HG03039 (cell line): ENCODE measurements around the gene GALNTL6.
"Not testable (repeated sequence)": the region's sequence is repeated elsewhere in the genome, so short reads cannot be mapped to it uniquely, and the experiment has no call there.

Experiments used
- ATAC-seq: cut with Tn5 transposase; IDR thresholded peaks from one replicate; pipeline ENCODE4 v1.9.1; 2021; ENCODE audit warnings: mild to moderate bottlenecking, moderate library complexity; ENCODE audit not compliant: unreplicated experiment

Gene GALNTL6

DNA sequence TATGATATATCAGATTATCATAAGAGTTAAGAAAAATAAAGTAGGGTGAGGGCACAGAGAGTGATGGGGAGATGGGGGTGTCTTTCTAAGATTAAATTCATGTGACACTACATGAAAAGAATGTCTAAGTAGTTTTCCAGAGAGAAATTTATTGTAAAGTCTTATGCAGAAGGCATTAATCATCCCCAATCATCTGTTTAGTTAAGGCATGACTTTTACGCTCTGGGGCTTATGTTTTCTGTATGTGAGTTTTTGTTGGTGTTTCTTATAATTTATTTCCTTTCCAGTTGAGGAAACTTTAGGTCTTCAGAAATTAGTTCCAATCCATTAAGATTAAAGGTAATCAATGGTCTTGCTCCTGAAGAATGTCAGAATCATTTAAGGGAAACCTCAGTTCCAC lies 972.4 kb downstream of the GALNTL6 start:
- no peak for ATAC-seq

DNA sequence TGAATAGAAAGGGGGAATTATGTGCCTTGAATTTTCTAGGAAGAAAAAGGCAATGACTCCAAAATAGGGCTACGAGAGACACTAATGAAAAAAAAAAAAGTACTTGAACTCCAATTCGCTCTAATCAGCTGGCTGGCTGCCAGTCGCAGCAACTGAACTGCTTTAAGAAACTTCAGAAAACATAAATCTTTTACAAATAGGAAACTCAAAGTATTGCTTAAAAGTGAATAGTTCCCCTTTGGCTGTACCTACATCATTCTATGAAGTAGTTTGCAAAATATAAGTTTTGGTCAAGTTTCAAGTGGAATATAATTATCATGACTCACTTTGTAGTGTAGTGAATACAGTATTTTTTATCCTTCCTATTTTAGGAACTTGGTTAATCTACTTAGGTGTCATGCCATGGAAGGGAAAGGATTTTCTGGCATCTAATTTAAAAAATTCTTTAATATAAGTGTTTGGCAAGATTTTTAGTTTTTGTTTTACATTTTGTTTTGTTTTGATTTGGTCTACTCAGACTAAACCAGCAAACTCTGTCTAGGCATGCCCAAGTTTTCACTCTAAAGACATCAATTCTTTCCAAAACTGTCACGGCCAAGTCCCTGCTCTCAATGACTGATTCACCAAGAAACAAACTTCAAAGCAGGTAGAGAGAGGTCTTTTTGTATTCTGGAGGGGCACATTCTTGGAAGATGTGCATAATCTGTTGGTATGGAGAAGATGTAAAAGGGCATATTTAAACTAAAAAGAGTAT lies 973.0 kb downstream of the GALNTL6 start:
- ATAC-seq: no peak

DNA sequence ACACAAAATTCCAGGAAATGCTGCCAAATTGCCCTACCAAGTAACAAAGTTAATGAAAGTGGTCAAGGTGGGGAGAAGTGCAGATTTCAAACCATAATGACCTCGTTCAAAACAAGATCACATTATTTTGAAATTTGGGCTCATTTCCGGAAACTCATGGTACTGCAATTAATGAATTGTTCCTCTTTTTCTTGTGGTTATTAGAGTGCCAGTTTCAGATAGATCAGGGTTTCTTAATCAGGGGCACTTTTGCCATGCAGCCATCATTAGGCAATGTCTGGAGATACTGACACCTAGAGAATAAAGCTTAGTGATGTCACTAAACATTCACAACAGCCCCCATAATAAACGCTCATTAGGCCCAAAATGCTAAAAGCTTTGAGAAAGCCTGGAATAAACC lies 973.9 kb downstream of the GALNTL6 start:
- ATAC-seq: no peak

- no peak for ATAC-seq
Measured at GRCh38 chr4:172791841-172792240, 978.6 kb downstream of the GALNTL6 start.

GRCh38 chr4:172793565-172794306 lies 980.5 kb downstream of the GALNTL6 start:
- ATAC-seq: no peak

- no peak for ATAC-seq
Measured at GRCh38 chr4:172794307-172794703, 981.1 kb downstream of the GALNTL6 start.

DNA sequence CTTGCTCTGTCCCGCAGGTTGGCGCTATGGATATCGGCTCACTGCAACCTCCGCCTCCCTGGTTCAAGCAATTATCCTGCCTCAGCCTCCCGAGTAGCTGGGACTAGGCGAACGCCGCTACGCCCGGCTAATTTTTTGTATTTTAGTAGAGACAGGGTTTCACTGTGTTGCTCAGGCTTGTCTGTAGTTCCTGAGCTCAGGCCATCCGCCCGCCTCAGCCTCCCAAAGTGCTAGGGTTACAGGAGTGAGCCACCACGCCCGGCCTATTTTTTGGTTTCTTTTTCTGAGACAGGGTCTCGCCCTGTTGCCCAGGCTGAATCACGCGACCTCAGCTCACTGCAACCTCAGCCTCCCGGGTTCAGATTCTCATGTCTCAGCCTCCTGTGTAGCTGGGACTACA lies 984.1 kb downstream of the GALNTL6 start:
- ATAC-seq: not testable (repeated sequence)

- ATAC-seq: no peak
Measured at GRCh38 chr4:172802032-172802431, 988.8 kb downstream of the GALNTL6 start.

DNA sequence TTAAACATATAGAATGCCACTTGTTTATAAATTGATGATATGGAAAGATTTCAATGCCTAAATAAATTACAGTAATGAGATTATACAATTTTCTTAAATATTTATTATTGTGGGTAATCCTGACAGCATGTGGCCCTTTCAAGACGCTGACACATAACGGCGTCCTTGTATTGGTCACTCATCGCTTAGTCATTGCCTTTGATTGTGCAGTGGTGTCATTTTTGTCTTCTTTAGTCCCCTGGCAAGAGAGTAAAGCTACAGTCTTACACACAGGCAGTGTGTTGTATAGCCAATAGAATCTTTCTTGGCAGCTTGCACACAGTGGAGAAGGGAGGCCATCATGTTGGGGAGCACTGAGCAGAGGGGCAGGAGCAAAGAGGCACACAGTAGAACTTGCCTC lies 993.6 kb downstream of the GALNTL6 start:
- no peak for ATAC-seq

DNA sequence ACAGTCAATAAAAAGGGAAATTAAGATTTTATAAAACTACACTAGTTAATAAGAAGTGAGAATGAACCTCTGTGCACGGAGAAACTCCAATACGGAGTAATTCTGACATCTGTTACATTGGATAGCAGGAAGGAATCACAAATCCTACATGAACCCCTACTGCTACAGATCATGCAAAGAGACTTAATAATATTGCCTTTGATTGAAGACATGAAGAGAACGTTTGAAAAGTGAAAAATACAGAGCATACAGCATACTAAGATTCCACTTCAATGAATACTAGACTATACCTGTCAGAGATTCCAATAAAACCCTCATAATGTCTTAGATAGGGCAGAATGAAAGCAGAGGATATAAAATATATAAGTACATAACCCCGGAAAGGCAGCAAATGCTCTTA lies 995.0 kb downstream of the GALNTL6 start:
- ATAC-seq: no peak

DNA sequence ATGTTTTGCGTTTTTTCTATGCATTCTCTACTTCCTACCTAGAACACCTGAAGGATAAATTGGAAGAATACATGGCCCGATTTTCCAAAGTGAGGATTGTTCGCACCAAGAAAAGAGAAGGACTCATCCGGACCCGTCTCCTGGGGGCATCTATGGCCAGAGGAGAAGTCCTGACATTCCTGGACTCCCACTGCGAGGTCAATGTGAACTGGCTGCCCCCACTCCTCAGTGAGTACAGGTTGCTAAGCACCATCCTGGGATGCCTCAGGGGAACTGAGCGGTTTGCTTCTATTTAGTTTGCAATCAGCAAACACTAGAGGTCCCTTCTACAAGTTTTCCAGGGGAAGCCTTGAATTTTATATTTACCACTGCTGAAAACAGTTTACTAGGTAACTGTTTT lies 996.1 kb downstream of the GALNTL6 start:
- no peak for ATAC-seq

- peak; percentile 77 for ATAC-seq
Measured at GRCh38 chr4:172813359-172813923, 1000.2 kb downstream of the GALNTL6 start.

DNA sequence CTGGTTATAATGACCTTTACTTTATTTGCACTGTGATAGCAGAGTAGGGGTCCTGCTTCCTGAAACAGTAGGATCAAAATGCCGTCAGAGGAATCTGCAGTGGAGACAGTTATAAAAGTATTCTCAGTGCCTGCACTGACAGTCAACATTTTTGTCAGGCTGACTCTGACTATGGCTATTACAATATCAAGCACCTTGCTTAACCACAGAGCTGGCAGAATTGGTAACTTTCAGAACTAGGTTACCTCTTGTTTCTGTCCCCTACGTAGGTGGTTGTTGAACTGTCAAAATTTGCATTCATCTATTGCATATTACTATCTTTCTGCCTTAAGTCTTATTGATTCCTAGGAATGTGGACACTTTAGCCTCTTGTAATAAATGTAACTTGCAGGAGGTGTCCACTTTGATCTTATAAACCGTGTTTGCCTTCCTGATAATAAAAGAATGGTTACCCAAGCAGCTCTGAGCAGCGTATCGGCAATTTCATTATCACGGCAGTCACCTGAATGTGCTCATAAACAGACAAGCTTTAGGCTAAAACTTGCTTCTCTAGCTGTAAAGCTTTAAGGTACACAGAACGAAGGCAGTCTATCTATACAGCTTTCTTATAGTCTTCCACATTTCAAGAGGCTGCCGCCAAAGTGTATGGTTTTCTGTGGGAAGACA lies 1002.4 kb downstream of the GALNTL6 start:
- ATAC-seq: no peak

- ATAC-seq: no peak
Measured at GRCh38 chr4:172818901-172819300, 1005.7 kb downstream of the GALNTL6 start.

GRCh38 chr4:172819353-172819752 lies 1006.1 kb downstream of the GALNTL6 start:
- ATAC-seq: no peak

DNA sequence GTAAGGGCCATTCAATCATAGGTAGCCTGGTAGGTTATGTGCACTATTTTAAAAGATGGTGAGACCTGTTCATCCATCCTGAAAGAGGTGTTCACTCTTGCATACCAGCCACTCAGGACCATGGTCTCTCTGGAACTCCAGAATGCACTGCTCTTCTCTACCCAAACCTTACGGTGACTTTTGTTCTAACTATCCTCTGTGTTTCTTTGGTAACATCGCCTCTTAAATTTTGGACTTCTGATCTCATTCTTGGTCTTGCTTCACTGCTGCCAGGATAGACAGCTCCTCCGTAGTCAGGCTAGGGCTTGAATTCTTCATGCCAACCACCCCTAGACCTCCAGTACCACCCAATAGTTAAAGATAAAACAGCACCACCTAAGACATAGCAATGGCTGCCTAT lies 1009.1 kb downstream of the GALNTL6 start:
- ATAC-seq: no peak

DNA sequence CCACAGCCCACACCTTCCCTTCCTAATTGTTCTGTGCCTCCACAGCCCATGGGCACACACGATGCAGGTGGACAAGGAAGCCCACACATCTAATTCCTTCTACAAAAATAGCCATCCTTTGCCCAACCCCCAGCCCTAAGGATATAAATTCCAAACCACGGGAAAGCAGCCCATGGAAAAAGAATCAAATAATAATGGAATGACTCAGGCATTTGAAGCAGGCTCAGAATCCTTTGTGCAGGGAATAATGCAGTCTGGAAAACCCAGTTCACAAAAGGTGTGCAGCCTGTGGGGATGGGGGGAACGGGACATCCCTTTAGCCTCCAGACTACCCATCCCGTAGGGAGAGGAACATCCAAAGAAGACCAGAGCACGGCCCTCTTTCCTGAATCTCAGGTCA lies 1013.1 kb downstream of the GALNTL6 start:
- no peak for ATAC-seq

- no peak for ATAC-seq
Measured at GRCh38 chr4:172826861-172827260, 1013.7 kb downstream of the GALNTL6 start.

GRCh38 chr4:172830295-172830764 lies 1017.1 kb downstream of the GALNTL6 start:
- no peak for ATAC-seq

DNA sequence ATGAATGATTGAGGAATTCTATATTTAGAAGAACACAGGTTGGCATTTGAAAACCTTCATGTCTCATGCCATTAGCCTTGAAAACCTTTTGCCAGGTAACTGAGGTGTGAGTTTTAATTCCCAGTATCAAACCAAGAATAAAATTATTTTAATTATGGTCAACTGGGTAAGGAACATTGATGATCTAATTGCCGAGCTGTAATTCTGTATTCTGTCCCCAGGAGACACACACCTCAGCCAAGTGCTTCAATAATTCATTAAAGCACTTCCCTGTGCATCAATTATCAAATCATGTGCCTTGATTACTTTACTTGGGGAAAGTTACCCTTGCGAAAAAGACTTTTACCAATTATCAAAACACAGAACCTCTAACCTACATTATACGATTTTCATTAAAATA lies 1023.5 kb downstream of the GALNTL6 start:
- ATAC-seq: no peak

DNA sequence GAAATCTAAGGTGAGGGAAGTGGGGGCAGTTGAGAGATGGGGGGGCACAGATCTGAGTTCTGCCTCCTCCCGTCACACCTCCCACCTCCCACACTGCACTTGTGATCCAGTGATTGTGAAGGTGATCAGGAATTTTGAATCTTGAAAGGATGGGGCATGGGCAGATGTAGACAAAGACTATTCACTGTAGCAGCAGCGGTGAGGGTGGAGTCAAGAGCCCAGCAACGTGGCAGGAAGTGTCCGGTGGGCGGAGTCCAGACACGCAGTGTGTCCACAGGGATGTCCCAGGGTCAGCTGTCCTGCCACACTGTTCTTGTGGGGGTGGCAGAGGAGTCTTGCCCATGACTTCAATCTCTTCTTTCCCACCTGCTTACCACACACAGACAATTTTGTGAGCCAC lies 1024.9 kb downstream of the GALNTL6 start:
- no peak for ATAC-seq
